HG03457 (cell line): Measurements from ENCODE around the gene BEGAIN.

Source experiments
- ATAC-seq: cut with Tn5 transposase; IDR thresholded peaks from one replicate; pipeline ENCODE4 v1.9.1; 2021; ENCODE audit warnings: moderate number of reproducible peaks; ENCODE audit not compliant: unreplicated experiment

The BEGAIN gene

GRCh38 chr14:100601914-100602313 is 14.7 kb upstream of the BEGAIN start:
- ATAC-seq: no peak

- no peak for ATAC-seq
Measured at GRCh38 chr14:100601064-100601463, 13.8 kb upstream of the BEGAIN start.

- ATAC-seq: no peak
Measured at GRCh38 chr14:100599981-100600380, 12.8 kb upstream of the BEGAIN start.

- ATAC-seq: no peak
Measured at GRCh38 chr14:100594625-100594951, 7.4 kb upstream of the BEGAIN start.

GRCh38 chr14:100593751-100594624 is 6.8 kb upstream of the BEGAIN start:
- no peak for ATAC-seq

GRCh38 chr14:100592972-100593371 is 5.8 kb upstream of the BEGAIN start:
- ATAC-seq: no peak

GRCh38 chr14:100592461-100592891 is 5.3 kb upstream of the BEGAIN start:
- no peak for ATAC-seq

- no peak for ATAC-seq
Measured at GRCh38 chr14:100591453-100592371, 4.5 kb upstream of the BEGAIN start.

GRCh38 chr14:100590726-100591452 is 3.7 kb upstream of the BEGAIN start:
- no peak for ATAC-seq

- no peak for ATAC-seq
Measured at GRCh38 chr14:100589760-100590469, 2.7 kb upstream of the BEGAIN start.

- no peak for ATAC-seq
Measured at GRCh38 chr14:100589071-100589759, 2.0 kb upstream of the BEGAIN start.

GRCh38 chr14:100588671-100589070 is 1.5 kb upstream of the BEGAIN start:
- no peak for ATAC-seq

- ATAC-seq: no peak
Measured at GRCh38 chr14:100587763-100588411, 670 bp upstream of the BEGAIN start.

GRCh38 chr14:100586403-100587085 is 673 bp downstream of the BEGAIN start:
- ATAC-seq: no peak

- no peak for ATAC-seq
Measured at GRCh38 chr14:100586153-100586402, 1.1 kb downstream of the BEGAIN start.

GRCh38 chr14:100585448-100586152 is 1.6 kb downstream of the BEGAIN start:
- ATAC-seq: no peak

- ATAC-seq: no peak
Measured at GRCh38 chr14:100584056-100585031, 2.9 kb downstream of the BEGAIN start.
